HG03457 (cell line): ENCODE data around the gene MAST4.
A peak's percentile ranks its signal among the peaks of the same experiment; 100 is the strongest.

Experiments
- ATAC-seq: cut with Tn5 transposase; IDR thresholded peaks from one replicate; pipeline ENCODE4 v1.9.1; 2021; ENCODE audit warnings: moderate number of reproducible peaks; ENCODE audit not compliant: unreplicated experiment

MAST4 gene

GRCh38 chr5:66985417-66985816 lies 389.2 kb downstream of the MAST4 start:
- ATAC-seq, result no peak

- no peak for ATAC-seq
Observed at GRCh38 chr5:66986009-66986408, 389.8 kb downstream of the MAST4 start.

- ATAC-seq, result no peak
Observed at GRCh38 chr5:66986534-66986933, 390.3 kb downstream of the MAST4 start.

- no peak for ATAC-seq
Observed at GRCh38 chr5:66987126-66987525, 390.9 kb downstream of the MAST4 start.

- no peak for ATAC-seq
Observed at GRCh38 chr5:66987540-66987939, 391.3 kb downstream of the MAST4 start.

- no peak for ATAC-seq
Observed at GRCh38 chr5:66987949-66988838, 392.0 kb downstream of the MAST4 start.

GRCh38 chr5:66989286-66989685 lies 393.1 kb downstream of the MAST4 start:
- ATAC-seq, result no peak

GRCh38 chr5:66989781-66990180 lies 393.6 kb downstream of the MAST4 start:
- no peak for ATAC-seq

- ATAC-seq, result no peak
Observed at GRCh38 chr5:66991746-66992145, 395.6 kb downstream of the MAST4 start.

GRCh38 chr5:66992547-66992946 lies 396.4 kb downstream of the MAST4 start:
- ATAC-seq, result no peak

- ATAC-seq, result no peak
Observed at GRCh38 chr5:66993448-66993847, 397.3 kb downstream of the MAST4 start.

- ATAC-seq, result no peak
Observed at GRCh38 chr5:66993882-66994281, 397.7 kb downstream of the MAST4 start.

GRCh38 chr5:66994790-66995189 lies 398.6 kb downstream of the MAST4 start:
- no peak for ATAC-seq

- ATAC-seq, result no peak
Observed at GRCh38 chr5:67000794-67001475, 404.7 kb downstream of the MAST4 start.

- no peak for ATAC-seq
Observed at GRCh38 chr5:67002832-67003684, 406.9 kb downstream of the MAST4 start.

- no peak for ATAC-seq
Observed at GRCh38 chr5:67003685-67003934, 407.4 kb downstream of the MAST4 start.

- ATAC-seq, result peak; percentile 43
Observed at GRCh38 chr5:67003935-67004729, 407.9 kb downstream of the MAST4 start.

GRCh38 chr5:67004730-67005350 lies 408.6 kb downstream of the MAST4 start:
- no peak for ATAC-seq

- no peak for ATAC-seq
Observed at GRCh38 chr5:67005737-67006499, 409.7 kb downstream of the MAST4 start.

- no peak for ATAC-seq
Observed at GRCh38 chr5:67006500-67006848, 410.3 kb downstream of the MAST4 start.
